ENCODE measurements around the gene COL18A1. TPM values are rescaled to one million over a fixed set of nuclear protein-coding genes. Genes with fewer than 3 reads are reported as not detected.

Gene COL18A1
- total and polyA plus RNA-seq, 2 experiments from 2014 or later: 97.1 to 140 TPM

DNA sequence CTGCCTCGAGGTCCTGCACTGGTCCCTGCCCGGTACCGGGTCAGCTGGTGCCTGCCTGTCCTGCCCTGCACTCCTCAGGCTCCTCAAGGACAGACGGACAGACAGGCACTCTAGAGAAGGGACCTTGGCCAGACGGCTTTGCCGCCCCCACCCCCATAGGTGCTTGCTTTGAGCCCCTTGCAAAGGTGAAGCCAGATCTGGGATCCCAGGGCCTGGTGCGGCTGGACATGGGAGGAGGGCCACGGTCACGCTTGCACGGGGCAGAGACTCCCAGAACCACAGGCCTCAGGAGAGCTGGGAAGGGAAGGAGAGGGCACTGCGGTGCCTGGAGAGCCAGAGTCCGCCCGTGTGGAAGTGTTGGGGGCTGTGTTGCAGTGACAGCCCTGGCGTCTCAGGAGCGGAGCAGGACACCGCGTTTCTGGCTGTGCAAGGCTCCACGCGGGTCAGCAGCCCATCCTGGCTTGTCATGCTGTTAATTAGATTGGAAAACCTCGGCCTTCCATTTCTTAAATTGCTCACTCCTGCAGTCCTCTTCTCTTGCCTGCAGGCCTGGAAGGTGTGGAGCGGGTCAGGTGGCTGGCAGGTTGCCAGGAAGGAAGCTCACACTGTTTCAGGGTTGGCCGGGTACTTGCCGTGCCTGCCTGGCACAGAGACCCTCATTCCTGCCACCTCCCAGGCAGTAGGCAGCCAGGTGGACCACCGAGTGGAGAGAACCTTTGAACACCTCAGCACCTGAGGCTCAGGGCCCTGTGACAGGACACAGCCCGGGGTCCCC is 16.3 kb downstream of the COL18A1 start:
- H3K36me3 ChIP-seq (replicated peaks; ENCODE audit: insufficient read depth, low read depth): no peaks in the 10 kb centered on the region
- DNase-seq (ENCODE audit: low spot score): peak; percentile 59
- no peaks in the 10 kb centered on the region for H3K27me3 ChIP-seq
- H3K4me3 ChIP-seq: no peak overlapping the region
- H3K79me2 ChIP-seq: peaks cover 81% of the 10 kb centered on the region
- no peak for TF ChIP-seq EZH2 (IDR thresholded peaks at IDR 0.05; ENCODE audit: borderline replicate concordance)
- no peak for TF ChIP-seq EZH2phosphoT487 (IDR thresholded peaks at IDR 0.05; ENCODE audit: low read depth, severe bottlenecking, unreplicated experiment)
- TF ChIP-seq, protein P1, sequence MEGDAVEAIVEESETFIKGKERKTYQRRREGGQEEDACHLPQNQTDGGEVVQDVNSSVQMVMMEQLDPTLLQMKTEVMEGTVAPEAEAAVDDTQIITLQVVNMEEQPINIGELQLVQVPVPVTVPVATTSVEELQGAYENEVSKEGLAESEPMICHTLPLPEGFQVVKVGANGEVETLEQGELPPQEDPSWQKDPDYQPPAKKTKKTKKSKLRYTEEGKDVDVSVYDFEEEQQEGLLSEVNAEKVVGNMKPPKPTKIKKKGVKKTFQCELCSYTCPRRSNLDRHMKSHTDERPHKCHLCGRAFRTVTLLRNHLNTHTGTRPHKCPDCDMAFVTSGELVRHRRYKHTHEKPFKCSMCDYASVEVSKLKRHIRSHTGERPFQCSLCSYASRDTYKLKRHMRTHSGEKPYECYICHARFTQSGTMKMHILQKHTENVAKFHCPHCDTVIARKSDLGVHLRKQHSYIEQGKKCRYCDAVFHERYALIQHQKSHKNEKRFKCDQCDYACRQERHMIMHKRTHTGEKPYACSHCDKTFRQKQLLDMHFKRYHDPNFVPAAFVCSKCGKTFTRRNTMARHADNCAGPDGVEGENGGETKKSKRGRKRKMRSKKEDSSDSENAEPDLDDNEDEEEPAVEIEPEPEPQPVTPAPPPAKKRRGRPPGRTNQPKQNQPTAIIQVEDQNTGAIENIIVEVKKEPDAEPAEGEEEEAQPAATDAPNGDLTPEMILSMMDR (IDR thresholded peaks at IDR 0.05; ENCODE audit: poor library complexity): no peak
- no peaks in the 10 kb centered on the region for H3K9me3 ChIP-seq (ENCODE audit: low read depth)
- H3K4me2 ChIP-seq: no peak overlapping the region
- H3K9me2 ChIP-seq (replicated peaks; ENCODE audit: insufficient read depth): no peaks in the 10 kb centered on the region
- H2AFZ ChIP-seq: no peak overlapping the region
- WGBS (ENCODE audit: low lambda C conversion rate, missing lambda C conversion rate): 79% methylated on average over 25 of the region's 25 CpGs
- no peak overlapping the region for H3K27ac ChIP-seq
- H3K4me1 ChIP-seq (ENCODE audit: insufficient read depth): peaks cover 20% of the 10 kb centered on the region
- no peaks in the 10 kb centered on the region for H4K20me1 ChIP-seq (ENCODE audit: insufficient read depth, poor library complexity, severe bottlenecking)

DNA sequence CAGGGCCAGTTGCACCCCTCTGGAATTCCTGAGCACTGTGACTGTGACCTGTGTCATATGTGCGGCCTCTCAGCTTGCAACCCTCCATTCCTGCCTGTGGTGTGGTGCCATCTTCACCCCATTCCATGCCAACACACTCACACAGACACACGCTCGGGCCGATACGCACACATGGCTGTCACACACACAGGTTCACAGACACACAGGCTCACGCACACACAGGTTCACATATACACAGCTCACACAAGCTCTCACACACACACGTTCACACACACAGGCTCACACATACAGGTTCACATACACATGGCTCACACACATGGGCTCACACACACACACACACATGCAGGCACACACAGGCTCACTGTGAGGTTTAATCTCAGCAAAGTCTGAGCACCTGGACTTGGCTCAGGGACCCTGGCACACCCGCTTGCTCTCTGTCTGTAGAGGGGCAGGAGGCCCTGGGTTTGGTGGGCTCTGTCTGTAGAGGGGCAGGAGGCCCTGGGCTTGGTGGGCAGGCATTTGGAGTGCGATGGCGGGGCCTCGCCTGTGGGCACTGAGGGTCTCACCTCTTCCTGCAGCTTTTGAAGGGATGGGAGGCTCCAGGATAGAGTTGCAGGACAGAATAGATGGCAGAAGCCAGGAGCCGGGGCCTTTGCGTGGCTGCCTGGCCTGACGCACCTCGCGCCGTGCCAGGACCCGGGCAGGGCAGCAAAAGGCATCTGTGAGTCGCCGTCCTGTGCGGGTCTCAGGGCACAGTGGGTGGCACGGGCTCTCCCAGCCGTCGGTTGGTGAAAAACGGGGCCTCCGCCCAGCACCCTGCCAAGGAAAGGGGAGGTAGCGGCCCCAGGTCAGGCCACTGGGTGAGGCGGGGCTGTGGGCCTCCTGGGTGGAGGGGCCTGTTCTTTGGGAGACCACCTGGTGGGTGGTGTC is 17.1 kb downstream of the COL18A1 start:
- Histone ChIP-seq H3K4me3 (no peak overlapping the region), H3K79me2 (peaks cover 77% of the 10 kb centered on the region), H3K27ac (no peak overlapping the region), H3K4me2 (no peak overlapping the region), H3K27me3 (no peaks in the 10 kb centered on the region), H4K20me1 (ENCODE audit: insufficient read depth, poor library complexity, severe bottlenecking) (no peaks in the 10 kb centered on the region), H3K4me1 (ENCODE audit: insufficient read depth) (peaks cover 20% of the 10 kb centered on the region), H3K9me2 (replicated peaks; ENCODE audit: insufficient read depth) (no peaks in the 10 kb centered on the region), H3K36me3 (replicated peaks; ENCODE audit: insufficient read depth, low read depth) (no peaks in the 10 kb centered on the region), H2AFZ (no peak overlapping the region), H3K9me3 (ENCODE audit: low read depth) (no peaks in the 10 kb centered on the region)
- TF ChIP-seq, protein P1 (IDR thresholded peaks at IDR 0.05; ENCODE audit: poor library complexity): no peak
- no peak for TF ChIP-seq EZH2 (IDR thresholded peaks at IDR 0.05; ENCODE audit: borderline replicate concordance)
- TF ChIP-seq EZH2phosphoT487 (IDR thresholded peaks at IDR 0.05; ENCODE audit: low read depth, severe bottlenecking, unreplicated experiment): no peak
- DNase-seq (ENCODE audit: low spot score): no peak
- 95% methylated on average over 27 of the region's 28 CpGs for WGBS (ENCODE audit: low lambda C conversion rate, missing lambda C conversion rate)

DNA sequence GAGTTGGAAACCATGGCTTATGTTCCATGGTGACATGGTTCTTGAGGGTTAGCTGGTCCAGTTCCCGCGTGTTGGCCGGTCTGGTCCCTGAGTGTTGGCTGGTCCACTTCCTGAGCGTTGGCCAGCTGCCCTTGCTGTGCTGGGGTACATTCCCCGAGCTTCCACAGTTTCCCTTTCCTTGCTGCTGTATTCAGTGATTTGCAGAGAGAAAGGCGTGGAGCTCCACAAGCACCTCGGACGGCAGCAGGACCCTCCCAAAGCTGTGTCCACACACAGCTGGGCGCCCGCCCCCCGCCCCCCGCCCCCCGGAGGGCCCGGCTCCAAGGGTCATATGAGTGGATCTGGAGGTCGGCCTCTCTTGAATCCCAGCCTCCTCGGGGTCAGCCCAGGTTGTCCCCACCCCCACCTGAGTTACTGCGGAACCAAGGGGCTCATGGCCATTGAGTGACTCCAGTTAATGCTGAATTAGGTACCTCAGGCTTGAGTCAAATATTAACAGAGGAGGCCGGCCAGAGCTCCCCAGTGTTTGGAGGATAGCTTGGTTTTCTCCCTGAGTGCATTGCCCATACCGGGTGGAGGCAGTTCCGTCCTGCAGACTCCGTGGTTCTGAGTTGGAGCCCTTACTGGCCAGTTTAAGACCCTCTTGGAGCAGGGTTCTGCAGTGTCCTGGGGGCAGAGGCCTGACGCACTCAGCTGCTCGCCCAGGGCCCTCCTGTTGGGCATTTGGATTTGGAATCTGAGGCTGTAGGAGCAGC is 18.4 kb downstream of the COL18A1 start:
- Histone ChIP-seq H3K9me2 (replicated peaks; ENCODE audit: insufficient read depth) (no peaks in the 10 kb centered on the region), H3K79me2 (peaks cover 74% of the 10 kb centered on the region), H3K9me3 (ENCODE audit: low read depth) (no peaks in the 10 kb centered on the region), H3K36me3 (replicated peaks; ENCODE audit: insufficient read depth, low read depth) (no peaks in the 10 kb centered on the region), H2AFZ (no peak overlapping the region), H3K4me1 (ENCODE audit: insufficient read depth) (peaks cover 31% of the 10 kb centered on the region), H3K27me3 (no peaks in the 10 kb centered on the region), H4K20me1 (ENCODE audit: insufficient read depth, poor library complexity, severe bottlenecking) (no peaks in the 10 kb centered on the region), H3K27ac (peak overlapping the region; percentile 58), H3K4me2 (peak overlapping the region; percentile 57), H3K4me3 (no peak overlapping the region)
- DNase-seq (ENCODE audit: low spot score): no peak
- 67% methylated on average over 14 of the region's 23 CpGs for WGBS (ENCODE audit: low lambda C conversion rate, missing lambda C conversion rate)
- TF ChIP-seq EZH2 (IDR thresholded peaks at IDR 0.05; ENCODE audit: borderline replicate concordance) (no peak), EZH2phosphoT487 (IDR thresholded peaks at IDR 0.05; ENCODE audit: low read depth, severe bottlenecking, unreplicated experiment) (no peak)
- TF ChIP-seq, protein P1 (IDR thresholded peaks at IDR 0.05; ENCODE audit: poor library complexity): no peak

Data from hepatocyte (in vitro differentiated cells).